H1 (cell line): ENCODE data around the gene PIP5K1C. TPM values are rescaled to one million over a fixed set of nuclear protein-coding genes. Genes with fewer than 3 reads are reported as not detected.

Source experiments
- CTCF ChIA-PET: fragments of 300-600 bp; sonication (Branson Sonifier 250); formaldehyde crosslinking; loops from one replicate; lab custom pipeline; 2021; ENCODE audit not compliant: partially characterized antibody; lab: Charles Lee
- POLR2A ChIA-PET: fragments of 300-600 bp; sonication (Branson Sonifier 250); formaldehyde crosslinking; loops from one replicate; lab custom pipeline; 2021; ENCODE audit warnings: inconsistent platforms; ENCODE audit not compliant: partially characterized antibody; lab: Charles Lee
- DNase-seq, 2 experiments: peaks; one replicate each; pipeline versions ENCODE4 v3.0.0 to v3.0.0-alpha.2; 2010 to 2022; ENCODE audit warnings: low spot score in 2 of 2, low read depth in 1 of 2, mixed read lengths in 1 of 2
- FAIRE-seq: peaks from 2 replicates; lab custom pipeline; 2011; peaks lifted over from hg19 to GRCh38; lab: Jason Lieb, UNC
- H2AFZ ChIP-seq: 2 replicates; pipeline ENCODE4 v1.8.1; 2012; ENCODE audit warnings: low read length, inconsistent platforms
- H2AK5ac ChIP-seq: 2 replicates; pipeline ENCODE4 v1.6.1; 2013; ENCODE audit warnings: low read depth, low read length
- H2BK120ac ChIP-seq: replicated peaks from 2 replicates; pipeline ENCODE3; 2013; ENCODE audit warnings: low read depth, low read length, inconsistent platforms
- H2BK12ac ChIP-seq: 2 replicates; pipeline ENCODE4 v1.6.1; 2013; ENCODE audit warnings: low read depth, low read length
- H2BK15ac ChIP-seq: 2 replicates; pipeline ENCODE4 v1.6.1; 2013; ENCODE audit warnings: low read length
- H2BK20ac ChIP-seq: 2 replicates; pipeline ENCODE4 v1.6.1; 2013; ENCODE audit warnings: low read length
- H2BK5ac ChIP-seq: 2 replicates; pipeline ENCODE4 v1.6.1; 2013; ENCODE audit warnings: low read depth, low read length
- H3K14ac ChIP-seq: 2 replicates; pipeline ENCODE4 v1.6.1; 2013; ENCODE audit warnings: inconsistent platforms; ENCODE audit not compliant: insufficient read length
- H3K18ac ChIP-seq: 2 replicates; pipeline ENCODE4 v1.6.1; 2013; ENCODE audit warnings: low read length; ENCODE audit errors: extremely low read depth
- H3K23ac ChIP-seq: 2 replicates; pipeline ENCODE4 v1.6.1; 2013; ENCODE audit warnings: inconsistent platforms; ENCODE audit not compliant: insufficient read length
- H3K23me2 ChIP-seq: 2 replicates; pipeline ENCODE4 v1.6.1; 2013; ENCODE audit warnings: low read depth, low read length
- H3K27ac ChIP-seq: 2 replicates; pipeline ENCODE4 v1.6.1; 2011; ENCODE audit warnings: low read depth, low read length, inconsistent platforms
- H3K27me3 ChIP-seq, 4 experiments: replicated peaks in 1 of 4; 1 replicate in 1 of 4; 2 replicates in 3 of 4; pipeline versions ENCODE4 v1.6.1 to v1.8.1; 2011 to 2013; ENCODE audit warnings: low read length in 3 of 4, mild to moderate bottlenecking in 3 of 4, inconsistent platforms in 2 of 4, mixed read lengths in 2 of 4, moderate library complexity in 1 of 4; ENCODE audit not compliant: control insufficient read depth in 3 of 4, insufficient read depth in 3 of 4; ENCODE audit errors: extremely low read depth in 1 of 4
- H3K36me3 ChIP-seq, 4 experiments: 2 replicates each; pipeline versions ENCODE4 v1.6.1 to v1.8.1; 2011 to 2013; ENCODE audit warnings: mild to moderate bottlenecking in 4 of 4, low read length in 3 of 4, moderate library complexity in 2 of 4, control low read depth in 1 of 4, inconsistent platforms in 1 of 4; ENCODE audit not compliant: insufficient read depth in 4 of 4, control insufficient read depth in 2 of 4
- H3K4ac ChIP-seq: replicated peaks from 2 replicates; pipeline ENCODE3; 2013; ENCODE audit warnings: low read length, low read depth, mixed read lengths, inconsistent platforms; ENCODE audit not compliant: insufficient read length
- H3K4me1 ChIP-seq, 4 experiments: replicated peaks in 1 of 4; 1 replicate in 1 of 4; 2 replicates in 3 of 4; pipeline versions ENCODE4 v1.6.1 to v1.8.1; 2011 to 2013; ENCODE audit warnings: low read length in 3 of 4, inconsistent platforms in 2 of 4, mixed read lengths in 1 of 4; ENCODE audit not compliant: insufficient read depth in 4 of 4, control insufficient read depth in 3 of 4
- H3K4me2 ChIP-seq, 2 experiments: 2 replicates each; pipeline versions ENCODE4 v1.6.1 to v1.8.1; 2011 to 2013; ENCODE audit warnings: low read depth in 2 of 2, low read length in 2 of 2, control low read depth in 1 of 2, inconsistent platforms in 1 of 2, mild to moderate bottlenecking in 1 of 2; ENCODE audit not compliant: insufficient read depth in 1 of 2
- H3K4me3 ChIP-seq, 4 experiments: fragments of 200-600, 300-600 bp in 1 of 4; sonication (generic), shearing (Covaris generic), sonication (Bioruptor Twin) in 1 of 4; 2 replicates each; pipeline versions ENCODE4 v1.5.1 to v1.8.1; 2011 to 2016; ENCODE audit warnings: low read length in 4 of 4, low read depth in 3 of 4, control low read depth in 2 of 4, inconsistent platforms in 2 of 4, mild to moderate bottlenecking in 2 of 4, mixed read lengths in 1 of 4, moderate library complexity in 1 of 4; ENCODE audit not compliant: insufficient read depth in 2 of 4; ENCODE audit errors: extremely low read depth in 1 of 4
- H3K56ac ChIP-seq: replicated peaks from 2 replicates; pipeline ENCODE3; 2013; ENCODE audit warnings: low read depth, mild to moderate bottlenecking, mixed read lengths, low read length, inconsistent platforms; ENCODE audit not compliant: insufficient read length
- H3K79me1 ChIP-seq: 2 replicates; pipeline ENCODE4 v1.6.1; 2013; ENCODE audit warnings: low read depth, low read length, control low read depth
- H3K79me2 ChIP-seq, 2 experiments: 2 replicates each; pipeline versions ENCODE4 v1.6.1 to v1.8.1; 2012 to 2013; ENCODE audit warnings: low read length in 2 of 2, mild to moderate bottlenecking in 2 of 2, inconsistent platforms in 1 of 2; ENCODE audit not compliant: insufficient read depth in 2 of 2, control insufficient read depth in 1 of 2
- H3K9ac ChIP-seq, 4 experiments: replicated peaks in 1 of 4; 1 replicate in 1 of 4; 2 replicates in 3 of 4; pipeline versions ENCODE4 v1.6.1 to v1.8.1; 2011 to 2013; ENCODE audit warnings: low read depth in 3 of 4, low read length in 3 of 4, control low read depth in 2 of 4, mild to moderate bottlenecking in 2 of 4, moderate library complexity in 2 of 4, inconsistent platforms in 1 of 4; ENCODE audit errors: extremely low read depth in 1 of 4
- H3K9me3 ChIP-seq, 2 experiments: 2 replicates each; pipeline versions ENCODE4 v1.6.1 to v1.8.1; 2012 to 2013; ENCODE audit warnings: mild to moderate bottlenecking in 2 of 2, moderate library complexity in 2 of 2, control low read depth in 1 of 2, inconsistent platforms in 1 of 2, low read depth in 1 of 2, low read length in 1 of 2, mixed read lengths in 1 of 2; ENCODE audit not compliant: insufficient read depth in 2 of 2
- H4K20me1 ChIP-seq, 2 experiments: replicated peaks in 1 of 2; 2 replicates each; pipeline versions ENCODE3 to v1.8.1; 2011 to 2013; ENCODE audit warnings: inconsistent platforms in 2 of 2, low read length in 2 of 2, mild to moderate bottlenecking in 1 of 2; ENCODE audit not compliant: insufficient read depth in 2 of 2, control insufficient read depth in 1 of 2
- H4K5ac ChIP-seq: 2 replicates; pipeline ENCODE4 v1.6.1; 2013; ENCODE audit warnings: low read length, low read depth, mixed read lengths, inconsistent platforms; ENCODE audit not compliant: insufficient read length
- H4K8ac ChIP-seq: 2 replicates; pipeline ENCODE4 v1.8.0; 2013; ENCODE audit warnings: mild to moderate bottlenecking, moderate library complexity, low read length, inconsistent platforms; ENCODE audit not compliant: insufficient read depth; ENCODE audit errors: extremely low read depth
- H4K91ac ChIP-seq: replicated peaks from 2 replicates; pipeline ENCODE3; 2013; ENCODE audit warnings: low read length, mixed read lengths, inconsistent platforms; ENCODE audit not compliant: insufficient read length
- CHD2 ChIP-seq: IDR thresholded peaks from 2 replicates; pipeline ENCODE4 v1.6.1; 2012; ENCODE audit warnings: low read length, improper control_type of control experiment
- CREB1 ChIP-seq: IDR thresholded peaks from 2 replicates; pipeline ENCODE4 v1.6.1; 2012; ENCODE audit warnings: inconsistent platforms
- EP300 ChIP-seq, 2 experiments: IDR thresholded peaks; 1 replicate in 1 of 2; 2 replicates in 1 of 2; pipeline ENCODE4 v1.6.1; 2011 to 2012; ENCODE audit warnings: low read depth in 2 of 2, low read length in 2 of 2, mild to moderate bottlenecking in 2 of 2, borderline replicate concordance in 1 of 2, inconsistent platforms in 1 of 2, moderate library complexity in 1 of 2
- GTF2F1 ChIP-seq: IDR thresholded peaks from 2 replicates; pipeline ENCODE4 v1.6.1; 2012; ENCODE audit warnings: low read depth, low read length, improper control_type of control experiment, borderline replicate concordance
- JUND ChIP-seq: IDR thresholded peaks from 2 replicates; pipeline ENCODE4 v1.6.1; 2011; ENCODE audit warnings: mild to moderate bottlenecking, improper control_type of control experiment, low read length
- KDM5A ChIP-seq: fragments of 200-600 bp; IDR thresholded peaks from 2 replicates; pipeline ENCODE4 v1.7.1; 2012; ENCODE audit warnings: mild to moderate bottlenecking, low read length, inconsistent platforms, mixed read lengths
- MAFK ChIP-seq: IDR thresholded peaks from 2 replicates; pipeline ENCODE4 v1.6.1; 2012; ENCODE audit warnings: low read depth, mild to moderate bottlenecking, improper control_type of control experiment, low read length
- SP1 ChIP-seq: IDR thresholded peaks from 2 replicates; pipeline ENCODE4 v1.6.1; 2011; ENCODE audit warnings: low read depth, low read length
- SP4 ChIP-seq: IDR thresholded peaks from 2 replicates; pipeline ENCODE4 v1.6.1; 2012; ENCODE audit warnings: low read length, inconsistent platforms
- TCF12 ChIP-seq: IDR thresholded peaks from 2 replicates; pipeline ENCODE4 v1.6.1; 2011; ENCODE audit warnings: low read depth, mild to moderate bottlenecking, low read length
- TEAD4 ChIP-seq: IDR thresholded peaks from 2 replicates; pipeline ENCODE4 v1.6.1; 2012; ENCODE audit warnings: low read depth, low read length, inconsistent platforms, mixed read lengths
- ZNF274 ChIP-seq: IDR thresholded peaks from 2 replicates; pipeline ENCODE4 v1.7.0; 2012; ENCODE audit warnings: low read length, borderline replicate concordance; ENCODE audit errors: extremely low read depth
- WGBS, 2 experiments: shearing (Covaris generic) in 1 of 2; methylation state at CpG; one replicate each; pipeline versions ENCODE4 v1.1.6 to v1.1.7; 2013 to 2015; ENCODE audit warnings: low lambda C conversion rate in 2 of 2, mixed read lengths in 2 of 2, inconsistent platforms in 1 of 2, low coverage in 1 of 2, missing lambda C conversion rate in 1 of 2; ENCODE audit not compliant: insufficient replicate concordance in 2 of 2, insufficient coverage in 1 of 2, insufficient read length in 1 of 2; ENCODE audit errors: extremely low coverage in 1 of 2, missing lambda C conversion rate in 1 of 2; 5-methylcytosine and 5-hydroxymethylcytosine counted together
- polyA plus RNA-seq, 7 experiments: library from polyadenylated mRNA; depleted of rRNA in 3 of 7; stranded (reverse) in 5 of 7; unstranded in 2 of 7; fragments of >200 nt in 5 of 7; fragments of 200-250 nt in 2 of 7; gene quantifications; 1 replicate in 5 of 7; 2 replicates in 1 of 7; 4 replicates in 1 of 7; pipeline versions ENCODE4 v1.2.1 to v1.2.3, GENCODE V29; 2011 to 2013; ENCODE audit warnings: missing spikeins in 2 of 7, mixed read lengths in 2 of 7
- total RNA-seq: library from RNA; stranded (reverse); fragmentation: NEBNext Ultra II Directional; extraction: Animal tissue kit (Norgen Biotek cat#: 25700); gene quantifications from 2 replicates; pipeline ENCODE4 v1.2.1, GENCODE V29; 2021

The PIP5K1C gene
- total and polyA plus RNA-seq, 2 of the 8 experiments (the other 6 are each of a cell fraction or from before 2014, with no cell fraction given): 10.6 to 32.9 TPM

DNA sequence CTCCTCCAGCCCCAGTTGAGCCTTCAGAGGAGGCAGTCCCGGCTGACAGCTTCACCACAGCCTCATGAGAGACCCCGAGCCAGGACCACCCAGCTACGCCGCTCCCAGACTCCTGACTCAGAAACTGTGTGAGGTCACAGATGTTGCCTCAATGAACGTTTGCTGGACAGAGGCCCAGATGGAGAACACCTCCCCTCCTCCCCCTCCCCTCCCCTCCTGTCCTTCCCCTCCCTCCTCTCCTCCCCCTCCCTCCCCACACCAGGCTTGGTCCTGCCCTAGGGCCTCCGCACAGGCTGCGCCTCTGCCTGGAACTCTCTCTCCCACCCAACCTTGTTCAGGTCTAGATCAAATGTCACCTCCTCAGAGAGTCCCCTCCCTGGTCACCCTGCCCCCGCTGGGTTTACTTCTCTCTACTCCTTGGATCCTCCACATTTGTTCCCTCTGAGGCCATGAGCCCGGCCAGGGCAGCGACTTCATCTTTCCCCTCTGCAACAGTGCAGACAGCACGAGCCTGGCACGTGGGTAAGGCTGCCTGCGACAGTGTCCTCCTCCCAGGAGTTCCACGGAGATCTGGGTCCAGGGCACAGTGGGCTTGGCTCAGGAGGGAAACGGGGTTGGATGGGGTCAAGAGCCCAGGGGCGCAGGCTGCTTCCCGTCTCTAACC is 17.4 kb downstream of the PIP5K1C start:
- Histone ChIP-seq H3K4me2 (peak overlapping the region; percentile 9 to 18; a peak in 3 of 4 replicates), H3K14ac (no peak overlapping the region), H4K5ac (peak overlapping the region; percentile 41), H3K4ac (peak overlapping the region; percentile 95), H2BK12ac (peak overlapping the region; percentile 95; the same call in 1 of the 2 replicates), H3K36me3 (peaks cover 0 to 5% (median 3%) of the 10 kb centered on the region in 4 experiments; a peak in 2 of 8 replicates), H3K23me2 (peaks cover 16% of the 10 kb centered on the region; the same call in 1 of the 2 replicates), H3K79me2 (peaks cover 0 to 26% of the 10 kb centered on the region in 2 experiments; a peak in 1 of 4 replicates), H3K9ac (peak overlapping the region in 2 of 4 experiments; percentile 5 to 10; a peak in 4 of 7 replicates), H3K9me3 (peaks cover 7 to 9% of the 10 kb centered on the region in 2 experiments), H3K56ac (no peak overlapping the region), H2BK15ac (peak overlapping the region; percentile 92), H3K18ac (peak overlapping the region; percentile 81; the same call in 1 of the 2 replicates), H4K20me1 (peaks cover 3 to 16% of the 10 kb centered on the region in 2 experiments), H3K27me3 (no peaks in the 10 kb centered on the region; a peak in 1 of 7 replicates), H3K79me1 (peaks cover 8% of the 10 kb centered on the region), H2BK120ac (peak overlapping the region; percentile 96), H2AK5ac (peak overlapping the region; percentile 94), H2BK20ac (peak overlapping the region; percentile 97; the same call in 1 of the 2 replicates), H4K8ac (no peak overlapping the region; the same call in 1 of the 2 replicates), H3K27ac (peak overlapping the region; percentile 62; the same call in 1 of the 2 replicates), H2AFZ (no peak overlapping the region), H3K4me3 (0 out of 8 replicates have a peak overlapping the region, but pooled peaks of 1 of the 4 experiments have one; percentile 2), H2BK5ac (peak overlapping the region; percentile 98), H4K91ac (peak overlapping the region; percentile 88), H3K4me1 (peaks cover 0 to 33% (median 23%) of the 10 kb centered on the region in 4 experiments; a peak in 6 of 7 replicates), H3K23ac (no peak overlapping the region)
- POLR2A ChIA-PET: interaction anchor here (0.8 to 2.6 kb wide), 6 partner anchors 9 to 80 kb away, joined by 3 to 10 read pairs (median 4); partner anchors contain the start of gene MRPL54
- 79% methylated on average over 14 of the region's 17 CpGs; no CpG with 5 or more reads in 1 of the 2 experiments for WGBS, 2 experiments
- CTCF ChIA-PET: interaction anchor here (0.6 to 2.8 kb wide), 5 partner anchors 9 to 20 kb away, joined by 3 to 8 read pairs (median 6); no protein-coding TSS in a partner anchor
- no peak for DNase-seq
- FAIRE-seq: no peak
- TF ChIP-seq GTF2F1 (no peak), TCF12 (no peak), KDM5A (no peak), EP300 (IDR thresholded peaks at IDR 0.05; ENCODE audit: borderline replicate concordance in 1 of 2, low read depth in 2 of 2, low read length in 2 of 2) (no peak), ZNF274 (no peak), MAFK (no peak), TEAD4 (no peak), SP4 (no peak), JUND (no peak), SP1 (no peak), CHD2 (no peak), CREB1 (no peak)
